ENCODE measurements around the gene VAPA. TPM values are rescaled to one million over a fixed set of nuclear protein-coding genes. Genes with fewer than 3 reads are reported as not detected.
"Not testable (repeated sequence)": the region's sequence is repeated elsewhere in the genome, so short reads cannot be mapped to it uniquely, and the experiment has no call there.

VAPA gene
- total and polyA plus RNA-seq, 5 donors from 2014 or later = 163 to 286 (median 262) TPM

DNA sequence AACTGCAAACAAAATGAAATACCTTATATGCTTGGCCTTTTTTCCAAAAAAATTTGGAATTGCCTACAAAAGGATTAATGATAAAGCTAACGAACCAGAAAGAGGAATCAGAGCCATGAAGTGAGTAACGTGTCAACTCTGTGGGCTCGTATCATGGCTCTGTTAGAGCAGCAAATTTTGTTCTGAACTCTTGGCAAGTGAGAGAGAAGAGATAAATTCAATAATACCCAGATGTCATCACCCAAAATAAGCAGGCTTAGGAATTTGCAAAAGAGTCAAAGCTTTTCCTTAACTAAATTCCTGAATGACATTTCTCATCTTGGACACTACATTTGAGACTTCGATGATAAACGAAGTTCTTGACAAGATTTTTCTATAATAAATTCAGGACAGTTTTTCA lies 23.6 kb upstream of the VAPA start:
- H3K36me3 Mint-ChIP-seq = no peaks in the 10 kb centered on the region
- no peak overlapping the region for H3K4me3 ChIP-seq (ENCODE audit: low read depth, low read length)
- no peak overlapping the region for H3K27ac Mint-ChIP-seq
- H3K36me3 ChIP-seq (ENCODE audit: control insufficient read depth, insufficient read depth, low read length) = no peaks in the 10 kb centered on the region
- H3K9me3 ChIP-seq (ENCODE audit: control insufficient read depth in 2 of 2, low read length in 2 of 2) = no peaks in the 10 kb centered on the region
- H3K27me3 ChIP-seq (ENCODE audit: control insufficient read depth, insufficient read depth, low read length) = no peaks in the 10 kb centered on the region
- ATAC-seq (ENCODE audit: low read depth in 2 of 2) (no peak), DNase-seq (no peak)
- H3K4me3 Mint-ChIP-seq = no peak overlapping the region
- H3K9me3 Mint-ChIP-seq = peaks cover 0 to 2% (median 0%) of the 10 kb centered on the region in 7 donors
- H3K4me1 Mint-ChIP-seq = peaks cover 0 to 7% (median 1%) of the 10 kb centered on the region in 4 donors
- H3K27me3 Mint-ChIP-seq = no peaks in the 10 kb centered on the region
- H3K27ac ChIP-seq (ENCODE audit: insufficient read depth, low read length, poor library complexity, severe bottlenecking) = no peak overlapping the region
- H3K4me1 ChIP-seq (ENCODE audit: control insufficient read depth, insufficient read depth, low read length, poor library complexity, severe bottlenecking) = no peaks in the 10 kb centered on the region

DNA sequence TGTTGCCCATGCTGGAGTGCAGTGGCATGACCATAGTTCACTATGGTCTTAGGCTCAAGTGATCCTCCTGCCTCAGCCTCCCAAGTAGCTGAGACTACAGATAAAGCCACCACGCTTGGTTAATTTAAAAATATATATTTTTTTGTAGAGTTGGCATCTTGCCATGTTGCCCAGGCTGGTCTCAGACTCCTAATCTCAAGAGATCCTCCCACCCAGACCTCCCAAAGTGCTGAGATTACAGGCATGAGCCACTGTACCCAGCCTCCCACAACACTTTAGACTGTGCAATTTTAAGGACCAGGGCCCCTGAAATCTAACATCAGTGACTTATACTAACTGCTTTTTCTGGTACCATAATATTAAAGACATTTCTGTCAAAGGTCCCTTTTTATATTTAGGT lies 22.9 kb upstream of the VAPA start:
- no peak for ATAC-seq (ENCODE audit: low read depth in 2 of 2)
- Histone ChIP-seq H3K9me3 (ENCODE audit: control insufficient read depth in 2 of 2, low read length in 2 of 2) (no peaks in the 10 kb centered on the region), H3K4me3 (ENCODE audit: low read depth, low read length) (no peak overlapping the region), H3K27ac (ENCODE audit: insufficient read depth, low read length, poor library complexity, severe bottlenecking) (no peak overlapping the region), H3K27me3 (ENCODE audit: control insufficient read depth, insufficient read depth, low read length) (no peaks in the 10 kb centered on the region), H3K4me1 (ENCODE audit: control insufficient read depth, insufficient read depth, low read length, poor library complexity, severe bottlenecking) (no peaks in the 10 kb centered on the region), H3K36me3 (ENCODE audit: control insufficient read depth, insufficient read depth, low read length) (no peaks in the 10 kb centered on the region)
- DNase-seq = no peak
- Mint-ChIP-seq H3K4me1 (peaks cover 0 to 7% (median 1%) of the 10 kb centered on the region in 4 donors), H3K27ac (no peak overlapping the region), H3K27me3 (no peaks in the 10 kb centered on the region), H3K36me3 (no peaks in the 10 kb centered on the region), H3K4me3 (no peak overlapping the region), H3K9me3 (peaks cover 0 to 2% (median 0%) of the 10 kb centered on the region in 7 donors)

DNA sequence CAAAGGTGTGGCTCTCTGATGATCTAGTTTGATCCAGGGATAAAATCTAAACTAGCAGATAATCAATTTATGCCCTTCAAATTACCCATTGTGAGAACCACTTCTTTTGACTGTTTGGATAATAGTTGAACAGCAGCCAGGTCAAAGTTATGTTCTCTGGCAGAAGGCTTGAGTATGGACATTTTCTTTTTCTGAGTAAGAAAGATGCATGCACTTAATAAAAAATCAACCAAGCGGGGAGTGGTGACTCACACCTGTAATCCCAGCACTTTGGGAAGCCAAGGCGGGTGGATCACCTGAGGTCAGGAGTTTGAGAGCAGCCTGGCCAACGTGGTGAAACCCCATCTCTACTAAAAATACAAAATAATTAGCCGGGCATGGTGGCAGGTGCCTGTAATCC lies 22.3 kb upstream of the VAPA start:
- not testable (repeated sequence) for H3K9me3 ChIP-seq (ENCODE audit: control insufficient read depth in 2 of 2, low read length in 2 of 2); H3K4me3 ChIP-seq (ENCODE audit: low read depth, low read length); DNase-seq; H3K27ac Mint-ChIP-seq; H3K27me3 Mint-ChIP-seq; H3K36me3 ChIP-seq (ENCODE audit: control insufficient read depth, insufficient read depth, low read length); H3K4me1 Mint-ChIP-seq; H3K4me3 Mint-ChIP-seq; H3K9me3 Mint-ChIP-seq; ATAC-seq (ENCODE audit: low read depth in 2 of 2); H3K4me1 ChIP-seq (ENCODE audit: control insufficient read depth, insufficient read depth, low read length, poor library complexity, severe bottlenecking); H3K27me3 ChIP-seq (ENCODE audit: control insufficient read depth, insufficient read depth, low read length); H3K27ac ChIP-seq (ENCODE audit: insufficient read depth, low read length, poor library complexity, severe bottlenecking); H3K36me3 Mint-ChIP-seq

DNA sequence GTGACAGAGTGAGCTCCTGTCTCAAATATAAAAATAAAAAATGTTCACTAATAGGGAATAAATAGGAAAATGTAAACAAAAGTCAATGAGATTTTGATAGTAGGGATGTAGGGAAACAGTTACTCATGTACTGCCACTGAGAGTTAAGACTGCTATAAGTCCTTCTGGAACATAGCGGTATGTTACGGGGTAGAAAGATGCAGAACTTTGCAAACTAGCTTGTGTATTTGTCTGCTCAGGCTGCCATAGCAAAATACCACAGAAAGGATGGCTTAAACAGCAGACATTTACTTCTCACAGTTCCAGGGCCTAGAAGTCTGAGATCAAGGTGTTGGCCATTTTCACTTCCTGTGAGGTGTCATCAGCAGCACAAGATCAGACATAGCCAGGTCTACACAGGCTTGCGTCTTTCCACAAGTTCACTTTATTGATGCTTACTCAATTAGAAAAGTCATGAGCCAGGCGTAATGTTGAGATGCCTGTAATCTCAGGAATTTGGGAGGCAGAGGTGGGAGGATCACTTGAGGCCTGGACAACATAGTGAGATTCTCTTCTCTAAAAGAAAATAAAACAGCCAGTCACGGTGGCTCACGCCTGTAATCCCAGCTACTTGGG lies 19.3 kb upstream of the VAPA start:
- H3K27ac Mint-ChIP-seq = peak overlapping the region in 1 of 3 donors; percentile 38
- Histone ChIP-seq H3K27ac (ENCODE audit: insufficient read depth, low read length, poor library complexity, severe bottlenecking) (no peak overlapping the region), H3K4me3 (ENCODE audit: low read depth, low read length) (no peak overlapping the region), H3K4me1 (ENCODE audit: control insufficient read depth, insufficient read depth, low read length, poor library complexity, severe bottlenecking) (no peaks in the 10 kb centered on the region), H3K9me3 (ENCODE audit: control insufficient read depth in 2 of 2, low read length in 2 of 2) (no peaks in the 10 kb centered on the region), H3K27me3 (ENCODE audit: control insufficient read depth, insufficient read depth, low read length) (no peaks in the 10 kb centered on the region), H3K36me3 (ENCODE audit: control insufficient read depth, insufficient read depth, low read length) (no peaks in the 10 kb centered on the region)
- peaks cover 0 to 8% (median 6%) of the 10 kb centered on the region in 4 donors for H3K4me1 Mint-ChIP-seq
- H3K4me3 Mint-ChIP-seq = no peak overlapping the region
- peak in 1 of 3 donors; percentile 80 for DNase-seq
- ATAC-seq (ENCODE audit: low read depth in 2 of 2) = peak in 1 of 2 donors; percentile 28
- H3K27me3 Mint-ChIP-seq = no peaks in the 10 kb centered on the region
- H3K9me3 Mint-ChIP-seq = no peaks in the 10 kb centered on the region
- H3K36me3 Mint-ChIP-seq = no peaks in the 10 kb centered on the region

DNA sequence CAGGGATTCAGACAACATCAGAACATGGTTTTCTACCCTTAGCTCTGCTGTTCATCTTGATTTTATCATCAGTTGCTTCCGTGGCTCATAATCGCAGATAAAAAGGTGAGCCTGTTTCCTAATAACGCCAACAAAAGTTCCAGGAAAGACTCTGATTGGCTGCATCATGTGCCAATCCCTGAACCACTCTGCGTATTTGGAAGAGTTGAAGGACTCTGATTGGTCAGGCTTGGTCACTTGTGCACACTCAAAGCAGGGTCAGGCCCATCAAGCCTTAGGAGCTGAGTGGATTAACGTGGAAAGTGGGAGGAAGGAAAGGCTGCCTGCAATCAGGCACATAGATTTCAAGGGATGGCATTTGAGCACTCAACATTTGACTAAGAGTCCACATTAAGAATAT lies 16.7 kb upstream of the VAPA start:
- Mint-ChIP-seq H3K4me1 (peaks cover 0 to 8% (median 6%) of the 10 kb centered on the region in 4 donors), H3K4me3 (no peak overlapping the region), H3K36me3 (no peaks in the 10 kb centered on the region), H3K9me3 (no peaks in the 10 kb centered on the region), H3K27ac (no peak overlapping the region), H3K27me3 (no peaks in the 10 kb centered on the region)
- H3K9me3 ChIP-seq (ENCODE audit: control insufficient read depth in 2 of 2, low read length in 2 of 2) = no peaks in the 10 kb centered on the region
- DNase-seq (no peak), ATAC-seq (ENCODE audit: low read depth in 2 of 2) (no peak)
- no peak overlapping the region for H3K27ac ChIP-seq (ENCODE audit: insufficient read depth, low read length, poor library complexity, severe bottlenecking)
- no peaks in the 10 kb centered on the region for H3K27me3 ChIP-seq (ENCODE audit: control insufficient read depth, insufficient read depth, low read length)
- no peaks in the 10 kb centered on the region for H3K36me3 ChIP-seq (ENCODE audit: control insufficient read depth, insufficient read depth, low read length)
- no peak overlapping the region for H3K4me3 ChIP-seq (ENCODE audit: low read depth, low read length)
- H3K4me1 ChIP-seq (ENCODE audit: control insufficient read depth, insufficient read depth, low read length, poor library complexity, severe bottlenecking) = no peaks in the 10 kb centered on the region

DNA sequence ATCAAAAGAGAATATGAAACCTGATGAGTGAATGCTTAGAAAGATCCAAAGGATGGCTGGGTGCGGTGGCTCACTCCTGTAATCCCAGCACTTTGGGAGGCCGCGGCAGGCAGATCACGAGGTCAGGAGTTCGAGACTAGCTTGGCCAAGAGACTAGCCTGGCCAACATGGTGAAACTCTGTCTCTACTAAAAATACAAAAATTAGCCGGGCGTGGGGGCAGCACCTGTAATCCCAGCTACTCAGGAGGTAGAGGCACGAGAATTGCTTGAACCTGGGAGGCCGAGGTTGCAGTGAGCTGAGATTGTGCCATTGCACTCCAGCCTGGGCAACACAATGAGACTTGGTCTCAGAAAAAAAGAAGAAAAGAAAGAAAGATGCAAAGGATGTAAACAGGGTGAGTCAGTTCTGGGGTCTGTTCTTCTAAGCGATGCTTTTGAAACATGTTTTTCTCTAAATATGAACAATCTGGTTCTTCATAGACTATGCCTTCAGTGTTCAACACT lies 16.0 kb upstream of the VAPA start:
- H3K36me3 ChIP-seq (ENCODE audit: control insufficient read depth, insufficient read depth, low read length); H3K4me1 ChIP-seq (ENCODE audit: control insufficient read depth, insufficient read depth, low read length, poor library complexity, severe bottlenecking); H3K4me1 Mint-ChIP-seq; ATAC-seq (ENCODE audit: low read depth in 2 of 2); H3K27ac Mint-ChIP-seq; H3K27me3 ChIP-seq (ENCODE audit: control insufficient read depth, insufficient read depth, low read length); DNase-seq; H3K27ac ChIP-seq (ENCODE audit: insufficient read depth, low read length, poor library complexity, severe bottlenecking); H3K27me3 Mint-ChIP-seq; H3K4me3 Mint-ChIP-seq; H3K36me3 Mint-ChIP-seq; H3K9me3 Mint-ChIP-seq; H3K4me3 ChIP-seq (ENCODE audit: low read depth, low read length); H3K9me3 ChIP-seq (ENCODE audit: control insufficient read depth in 2 of 2, low read length in 2 of 2): not testable (repeated sequence)

DNA sequence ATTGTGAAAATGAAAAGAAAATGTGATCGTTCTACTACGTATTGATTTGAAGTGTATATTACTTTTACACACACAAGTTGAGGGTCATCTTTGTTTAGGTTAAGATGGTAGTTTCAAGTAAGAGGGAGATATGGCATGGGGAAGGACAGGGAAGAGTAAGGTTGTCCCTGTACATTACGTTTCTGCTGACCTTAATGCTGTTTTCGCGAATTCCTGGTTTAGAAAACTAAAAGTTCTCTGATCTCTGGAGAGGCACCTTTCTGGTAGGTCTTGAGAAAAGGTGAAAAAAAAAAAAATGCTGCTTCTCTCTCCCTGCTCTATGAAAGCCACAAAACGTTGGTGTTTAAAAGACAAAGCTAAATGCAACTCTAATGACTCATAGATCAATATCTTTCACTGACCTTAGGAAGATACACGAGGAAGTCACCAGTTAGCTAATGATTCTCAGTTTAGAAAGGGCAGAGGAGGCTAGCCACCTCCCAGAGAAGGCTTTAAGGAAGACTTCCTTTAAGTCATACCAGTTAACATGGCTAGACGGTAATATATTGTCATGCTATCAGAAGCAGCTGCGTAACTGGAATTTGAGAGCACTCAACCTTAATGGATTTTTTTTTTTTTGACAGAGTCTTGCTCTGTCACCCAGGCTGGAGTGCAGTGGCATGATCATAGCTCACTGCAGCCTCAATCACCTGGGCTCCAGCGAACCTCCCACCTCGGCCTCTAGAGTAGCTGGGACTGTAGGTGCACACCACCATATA lies 14.8 kb upstream of the VAPA start:
- no peak overlapping the region for H3K4me3 ChIP-seq (ENCODE audit: low read depth, low read length)
- H3K9me3 Mint-ChIP-seq = no peaks in the 10 kb centered on the region
- no peaks in the 10 kb centered on the region for H3K27me3 ChIP-seq (ENCODE audit: control insufficient read depth, insufficient read depth, low read length)
- no peak for ATAC-seq (ENCODE audit: low read depth in 2 of 2)
- DNase-seq = peak in 1 of 3 donors; percentile 29
- no peak overlapping the region for H3K27ac Mint-ChIP-seq
- no peaks in the 10 kb centered on the region for H3K4me1 ChIP-seq (ENCODE audit: control insufficient read depth, insufficient read depth, low read length, poor library complexity, severe bottlenecking)
- peaks cover 0 to 8% (median 6%) of the 10 kb centered on the region in 4 donors for H3K4me1 Mint-ChIP-seq
- H3K36me3 Mint-ChIP-seq = no peaks in the 10 kb centered on the region
- no peak overlapping the region for H3K27ac ChIP-seq (ENCODE audit: insufficient read depth, low read length, poor library complexity, severe bottlenecking)
- H3K4me3 Mint-ChIP-seq = no peak overlapping the region
- H3K36me3 ChIP-seq (ENCODE audit: control insufficient read depth, insufficient read depth, low read length) = no peaks in the 10 kb centered on the region
- no peaks in the 10 kb centered on the region for H3K9me3 ChIP-seq (ENCODE audit: control insufficient read depth in 2 of 2, low read length in 2 of 2)
- H3K27me3 Mint-ChIP-seq = no peaks in the 10 kb centered on the region

DNA sequence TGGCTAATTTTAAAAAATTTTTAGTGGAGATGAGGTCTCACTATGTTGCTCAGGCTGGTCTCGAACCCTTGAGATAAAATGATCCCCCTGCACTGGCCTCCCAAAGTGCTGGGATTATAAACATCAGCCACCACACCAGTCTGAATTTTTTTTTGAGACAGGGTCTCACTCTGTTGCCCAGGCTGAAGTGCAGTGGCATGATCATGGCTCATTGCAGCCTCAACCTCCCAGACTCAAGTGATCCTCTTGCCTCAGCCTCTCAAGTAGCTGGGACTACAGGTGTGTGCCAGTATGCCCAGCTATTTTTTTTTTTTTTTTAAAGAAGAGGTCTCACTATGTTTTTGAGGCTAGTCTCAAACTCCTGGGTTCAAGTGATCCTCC lies 14.3 kb upstream of the VAPA start:
- not testable (repeated sequence) for H3K4me1 Mint-ChIP-seq; H3K36me3 Mint-ChIP-seq; H3K4me3 Mint-ChIP-seq; H3K9me3 ChIP-seq (ENCODE audit: control insufficient read depth in 2 of 2, low read length in 2 of 2); H3K27ac Mint-ChIP-seq; H3K36me3 ChIP-seq (ENCODE audit: control insufficient read depth, insufficient read depth, low read length); DNase-seq; H3K27me3 Mint-ChIP-seq; H3K4me1 ChIP-seq (ENCODE audit: control insufficient read depth, insufficient read depth, low read length, poor library complexity, severe bottlenecking); H3K27me3 ChIP-seq (ENCODE audit: control insufficient read depth, insufficient read depth, low read length); H3K9me3 Mint-ChIP-seq; ATAC-seq (ENCODE audit: low read depth in 2 of 2); H3K27ac ChIP-seq (ENCODE audit: insufficient read depth, low read length, poor library complexity, severe bottlenecking); H3K4me3 ChIP-seq (ENCODE audit: low read depth, low read length)

All from CD4-positive, CD25-positive, alpha-beta regulatory T cell (primary cell).